ENCODE measurements around the gene FAAP20.

FAAP20 gene

GRCh38 chr1:2143814-2144500 is 50.6 kb downstream of the FAAP20 start:
- Histone ChIP-seq H3K9me3 (ENCODE audit: insufficient read depth, low read length, severe bottlenecking) (no peaks in the 10 kb centered on the region), H3K4me1 (ENCODE audit: insufficient read depth, low read length) (no peaks in the 10 kb centered on the region), H3K79me2 (ENCODE audit: insufficient read depth, low read length) (no peaks in the 10 kb centered on the region), H3K4me2 (ENCODE audit: insufficient read depth, low read length) (no peak overlapping the region), H3K27me3 (ENCODE audit: insufficient read depth, low read length, poor library complexity) (peaks cover 4% of the 10 kb centered on the region), H2AFZ (ENCODE audit: low read depth, low read length) (no peak overlapping the region), H3K9ac (ENCODE audit: low read depth, low read length) (no peak overlapping the region), H4K20me1 (ENCODE audit: insufficient read depth, low read length) (0 out of 2 replicates have a peak, but pooled peaks cover 2% of the 10 kb centered on the region), H3K36me3 (ENCODE audit: insufficient read depth, low read length) (no peaks in the 10 kb centered on the region), H3K4me3 (ENCODE audit: low read depth in 1 of 2, low read length in 2 of 2) (no peak overlapping the region), H3K27ac (ENCODE audit: low read length) (no peak overlapping the region)
- no peak for ATAC-seq (ENCODE audit: insufficient read depth, low read depth)
- DNase-seq, result no peak
- no peak for TF ChIP-seq CTCF (IDR thresholded peaks at IDR 0.05; ENCODE audit: borderline replicate concordance, extremely low read depth, low read length, poor library complexity, severe bottlenecking)
- no peak for TF ChIP-seq EZH2 (IDR thresholded peaks at IDR 0.05; ENCODE audit: borderline replicate concordance, low read depth, low read length, severe bottlenecking)

- Histone ChIP-seq H4K20me1 (ENCODE audit: insufficient read depth, low read length) (peaks cover 3% of the 10 kb centered on the region; the same call in 1 of the 2 replicates), H3K4me3 (ENCODE audit: low read depth in 1 of 2, low read length in 2 of 2) (no peak overlapping the region), H3K9me3 (ENCODE audit: insufficient read depth, low read length, severe bottlenecking) (no peaks in the 10 kb centered on the region), H3K36me3 (ENCODE audit: insufficient read depth, low read length) (no peaks in the 10 kb centered on the region), H3K4me2 (ENCODE audit: insufficient read depth, low read length) (no peak overlapping the region), H3K79me2 (ENCODE audit: insufficient read depth, low read length) (no peaks in the 10 kb centered on the region), H3K9ac (ENCODE audit: low read depth, low read length) (no peak overlapping the region), H2AFZ (ENCODE audit: low read depth, low read length) (no peak overlapping the region), H3K4me1 (ENCODE audit: insufficient read depth, low read length) (no peaks in the 10 kb centered on the region), H3K27me3 (ENCODE audit: insufficient read depth, low read length, poor library complexity) (peaks cover 9% of the 10 kb centered on the region), H3K27ac (ENCODE audit: low read length) (no peak overlapping the region)
- ATAC-seq (ENCODE audit: insufficient read depth, low read depth) (no peak), DNase-seq (no peak)
- TF ChIP-seq EZH2 (IDR thresholded peaks at IDR 0.05; ENCODE audit: borderline replicate concordance, low read depth, low read length, severe bottlenecking) (no peak), CTCF (IDR thresholded peaks at IDR 0.05; ENCODE audit: borderline replicate concordance, extremely low read depth, low read length, poor library complexity, severe bottlenecking) (no peak)
Observed at GRCh38 chr1:2141025-2141424, 53.5 kb downstream of the FAAP20 start.

Data from DND-41 (cell line).